ENCODE results near the gene TBC1D22A. TPM values are rescaled to one million over a fixed set of nuclear protein-coding genes. Genes with fewer than 3 reads are reported as not detected.

The TBC1D22A gene
- total RNA-seq, 2 donors from 2014 or later = 21.0 to 27.9 TPM

DNA sequence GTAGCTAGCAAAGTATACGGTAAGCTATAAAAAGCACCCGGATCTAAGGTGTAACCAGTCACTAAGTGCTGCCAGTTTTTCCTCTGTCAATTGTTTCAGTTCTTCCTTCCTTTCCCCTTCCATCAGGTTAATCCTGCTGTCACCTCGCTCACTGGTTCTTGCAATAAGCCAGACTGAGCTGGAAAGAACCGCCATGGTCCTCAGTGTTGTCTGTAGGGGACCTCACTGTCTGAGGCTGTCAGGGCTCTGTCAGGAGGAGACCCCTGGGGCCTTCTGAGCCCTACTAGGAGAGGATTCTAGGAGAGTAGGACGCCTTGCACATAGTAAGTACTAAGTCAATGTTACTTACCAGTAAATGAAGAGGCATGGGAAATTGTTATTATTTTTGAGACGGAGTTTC, 1.4 kb upstream of the TBC1D22A start:
- Mint-ChIP-seq H3K4me3 (peak overlapping the region; percentile 99), H3K9me3 (peaks cover 19% of the 10 kb centered on the region), H3K4me1 (peaks cover 37% of the 10 kb centered on the region), H3K27ac (peak overlapping the region; percentile 81), H3K27me3 (ENCODE audit: insufficient read depth) (no peaks in the 10 kb centered on the region), H3K36me3 (ENCODE audit: low read depth) (peaks cover 22% of the 10 kb centered on the region)
- Histone ChIP-seq H3K9ac (ENCODE audit: extremely low read depth, low read length, poor library complexity, severe bottlenecking) (no peak overlapping the region), H3K27me3 (ENCODE audit: control insufficient read depth, insufficient read depth, low read length, poor library complexity, severe bottlenecking) (no peaks in the 10 kb centered on the region), H3K9me3 (ENCODE audit: control insufficient read depth, low read length) (peaks cover 17% of the 10 kb centered on the region), H3K4me3 (ENCODE audit: low read length) (peak overlapping the region; percentile 92), H3K27ac (ENCODE audit: low read depth, low read length) (no peak overlapping the region), H3K4me1 (ENCODE audit: control insufficient read depth, insufficient read depth, low read length) (peaks cover 13% of the 10 kb centered on the region), H3K36me3 (ENCODE audit: control insufficient read depth, insufficient read depth, low read length) (peaks cover 18% of the 10 kb centered on the region)
- TF ChIP-seq CTCF (conservative IDR thresholded peaks at IDR 0.05) = no peak
- no peak for DNase-seq
- 91 to 98% methylated on average over 6 of the region's 6 CpGs for WGBS, 2 experiments (ENCODE audit: insufficient coverage in 1 of 2, insufficient read length in 1 of 2)

DNA sequence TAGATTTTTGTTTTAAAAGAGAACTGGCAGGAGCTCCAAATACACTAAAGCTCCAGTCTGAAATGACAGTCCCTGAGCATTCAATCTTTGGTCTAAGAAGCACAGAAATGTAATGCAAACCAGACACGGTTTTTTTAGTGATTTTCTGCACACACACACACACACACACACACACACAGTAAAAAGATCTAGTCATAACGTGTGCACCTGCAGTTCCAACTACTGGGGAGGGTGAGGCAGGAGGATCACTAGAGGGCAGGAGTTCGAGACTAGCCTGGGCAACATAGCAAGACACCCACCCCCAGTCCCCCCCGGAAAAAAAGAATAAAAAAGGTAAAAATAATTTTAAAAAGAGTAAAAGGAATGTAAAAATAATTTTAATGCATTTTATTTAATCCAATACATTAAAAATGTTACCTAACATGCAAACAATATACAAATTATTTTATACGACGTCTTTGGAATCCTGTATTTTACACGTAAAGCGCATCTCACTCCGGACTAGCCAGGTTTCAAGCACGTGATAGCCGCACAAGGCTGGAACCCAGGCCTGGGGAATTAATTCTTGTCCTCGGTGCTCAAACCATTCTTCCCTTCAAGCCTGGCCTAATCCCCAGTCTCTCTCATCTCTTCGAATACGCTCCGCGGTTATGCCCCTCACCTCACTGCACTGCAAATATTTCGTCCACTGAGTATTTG, 762 bp upstream of the TBC1D22A start:
- WGBS, 2 experiments (ENCODE audit: insufficient coverage in 1 of 2, insufficient read length in 1 of 2) = 5 to 13% methylated on average over 9 to 16 of the region's 17 CpGs
- no peak for TF ChIP-seq CTCF (conservative IDR thresholded peaks at IDR 0.05)
- peak overlapping the region; percentile 100 for H3K27ac Mint-ChIP-seq

DNA sequence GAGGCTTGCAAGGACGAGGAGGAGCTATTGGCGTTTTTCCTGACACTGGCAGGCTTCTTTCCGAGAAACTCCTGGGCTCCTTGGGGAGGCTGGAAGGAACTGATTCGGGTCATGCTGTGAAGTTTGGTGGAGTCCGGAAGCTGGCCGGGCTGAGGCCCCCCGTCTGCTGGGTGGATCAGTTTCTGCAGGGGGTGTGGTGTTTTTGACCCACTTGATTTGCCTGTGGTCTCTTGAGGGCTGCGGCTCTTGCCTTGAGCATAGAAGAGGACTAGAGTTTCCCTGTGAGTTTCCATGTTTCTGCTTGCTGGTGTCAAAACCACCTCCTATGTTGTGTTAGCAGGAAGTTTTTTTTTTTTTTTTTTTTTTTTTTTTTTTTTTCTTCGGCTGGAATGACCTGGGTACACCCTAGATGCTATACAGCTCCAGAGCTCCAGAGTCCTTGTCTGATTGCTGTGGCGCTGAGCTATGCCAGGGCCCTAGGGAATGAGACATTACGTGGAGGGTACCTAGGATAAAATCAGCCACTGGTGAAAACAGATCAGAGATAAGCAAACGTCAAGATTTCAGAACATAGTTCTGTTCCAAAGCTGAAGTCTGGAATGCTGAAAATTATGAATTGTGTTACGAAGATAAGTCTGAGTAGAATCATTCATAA, 728 bp downstream of the TBC1D22A start:
- Histone ChIP-seq H3K4me1 (ENCODE audit: control insufficient read depth, insufficient read depth, low read length) (peaks cover 13% of the 10 kb centered on the region), H3K27ac (ENCODE audit: low read depth, low read length) (no peak overlapping the region), H3K9me3 (ENCODE audit: control insufficient read depth, low read length) (no peaks in the 10 kb centered on the region), H3K36me3 (ENCODE audit: control insufficient read depth, insufficient read depth, low read length) (peaks cover 15% of the 10 kb centered on the region), H3K27me3 (ENCODE audit: control insufficient read depth, insufficient read depth, low read length, poor library complexity, severe bottlenecking) (no peaks in the 10 kb centered on the region), H3K9ac (ENCODE audit: extremely low read depth, low read length, poor library complexity, severe bottlenecking) (peak overlapping the region; percentile 97), H3K4me3 (ENCODE audit: low read length) (peak overlapping the region; percentile 92)
- Mint-ChIP-seq H3K4me3 (peak overlapping the region; percentile 99), H3K27ac (peak overlapping the region; percentile 100), H3K4me1 (peaks cover 37% of the 10 kb centered on the region), H3K27me3 (ENCODE audit: insufficient read depth) (no peaks in the 10 kb centered on the region), H3K36me3 (ENCODE audit: low read depth) (peaks cover 19% of the 10 kb centered on the region), H3K9me3 (peaks cover 3% of the 10 kb centered on the region)
- WGBS, 2 experiments (ENCODE audit: insufficient coverage in 1 of 2, insufficient read length in 1 of 2) = 34 to 60% methylated on average over 5 to 13 of the region's 13 CpGs
- no peak for TF ChIP-seq CTCF (conservative IDR thresholded peaks at IDR 0.05)
- no peak for DNase-seq

More for the DNA sequence above, 762 bp upstream of the TBC1D22A start:
- H3K4me1 Mint-ChIP-seq = peaks cover 37% of the 10 kb centered on the region
- no peak for DNase-seq
- H3K27ac ChIP-seq (ENCODE audit: low read depth, low read length) = peak overlapping the region; percentile 79
- H3K9me3 Mint-ChIP-seq = peaks cover 12% of the 10 kb centered on the region
- peak overlapping the region; percentile 99 for H3K4me3 Mint-ChIP-seq
- H3K9ac ChIP-seq (ENCODE audit: extremely low read depth, low read length, poor library complexity, severe bottlenecking) = peak overlapping the region; percentile 97
- peaks cover 18% of the 10 kb centered on the region for H3K36me3 ChIP-seq (ENCODE audit: control insufficient read depth, insufficient read depth, low read length)
- H3K4me1 ChIP-seq (ENCODE audit: control insufficient read depth, insufficient read depth, low read length) = peaks cover 13% of the 10 kb centered on the region
- peak overlapping the region; percentile 92 for H3K4me3 ChIP-seq (ENCODE audit: low read length)
- no peaks in the 10 kb centered on the region for H3K27me3 ChIP-seq (ENCODE audit: control insufficient read depth, insufficient read depth, low read length, poor library complexity, severe bottlenecking)
- H3K27me3 Mint-ChIP-seq (ENCODE audit: insufficient read depth) = no peaks in the 10 kb centered on the region
- H3K36me3 Mint-ChIP-seq (ENCODE audit: low read depth) = peaks cover 17% of the 10 kb centered on the region
- peaks cover 10% of the 10 kb centered on the region for H3K9me3 ChIP-seq (ENCODE audit: control insufficient read depth, low read length)

Measured in endodermal cell (in vitro differentiated cells).